Fibroblast of lung (primary cell): ENCODE measurements around the gene VEPH1. TPM values are rescaled to one million over a fixed set of nuclear protein-coding genes. Genes with fewer than 3 reads are reported as not detected.

ENCODE experiments used
- DNase-seq, 2 donors: peaks; one replicate each; pipeline versions ENCODE4 v3.0.0 to v3.0.0-alpha.2; 2010; ENCODE audit warnings: low read depth in 2 of 2
- H2AFZ ChIP-seq: 2 replicates; pipeline ENCODE4 v1.5.1; 2012; ENCODE audit warnings: low read length, control low read depth, inconsistent platforms
- H3K27ac ChIP-seq: 2 replicates; pipeline ENCODE4 v1.5.1; 2011; ENCODE audit warnings: low read length, control low read depth; ENCODE audit not compliant: insufficient read depth
- H3K27me3 ChIP-seq: 2 replicates; pipeline ENCODE4 v1.5.1; 2011; ENCODE audit warnings: mild to moderate bottlenecking, low read length; ENCODE audit not compliant: control insufficient read depth, insufficient read depth
- H3K36me3 ChIP-seq: 2 replicates; pipeline ENCODE4 v1.5.1; 2011; ENCODE audit warnings: low read length; ENCODE audit not compliant: control insufficient read depth, insufficient read depth
- H3K4me1 ChIP-seq: 2 replicates; pipeline ENCODE4 v1.5.1; 2011; ENCODE audit warnings: low read length; ENCODE audit not compliant: control insufficient read depth, insufficient read depth; ENCODE audit errors: extremely low read depth
- H3K4me2 ChIP-seq: 2 replicates; pipeline ENCODE4 v1.5.1; 2011; ENCODE audit warnings: low read length, control low read depth; ENCODE audit not compliant: insufficient read depth; ENCODE audit errors: extremely low read depth
- H3K4me3 ChIP-seq, 4 experiments: fragments of 200-600 bp in 1 of 4; sonication (generic) in 1 of 4; replicated peaks in 1 of 4; 2 replicates each; pipeline ENCODE4 v1.5.1; 2011 to 2016; ENCODE audit warnings: low read length in 4 of 4, low read depth in 3 of 4, mild to moderate bottlenecking in 3 of 4, control low read depth in 2 of 4, inconsistent platforms in 1 of 4, mixed read lengths in 1 of 4; ENCODE audit not compliant: insufficient read depth in 1 of 4; ENCODE audit errors: control extremely low read depth in 1 of 4
- H3K79me2 ChIP-seq: 2 replicates; pipeline ENCODE4 v1.5.1; 2012; ENCODE audit warnings: mild to moderate bottlenecking, low read length, inconsistent platforms; ENCODE audit not compliant: control insufficient read depth, insufficient read depth
- H3K9ac ChIP-seq: 2 replicates; pipeline ENCODE4 v1.5.1; 2011; ENCODE audit warnings: mild to moderate bottlenecking, low read length, control low read depth; ENCODE audit not compliant: insufficient read depth
- H3K9me3 ChIP-seq: 2 replicates; pipeline ENCODE4 v1.5.1; 2012; ENCODE audit warnings: low read depth, low read length; ENCODE audit not compliant: control insufficient read depth, insufficient read depth
- H4K20me1 ChIP-seq: 2 replicates; pipeline ENCODE4 v1.5.1; 2011; ENCODE audit warnings: low read length; ENCODE audit not compliant: control insufficient read depth, insufficient read depth; ENCODE audit errors: extremely low read depth
- CTCF ChIP-seq, 2 donors: IDR thresholded peaks in 1 of 2; conservative IDR thresholded peaks in 1 of 2; 1 replicate in 1 of 2; 2 replicates in 1 of 2; pipeline ENCODE4 v1.5.1; 2011 to 2012; ENCODE audit warnings: low read length in 2 of 2, control low read depth in 1 of 2, inconsistent platforms in 1 of 2, low read depth in 1 of 2, mild to moderate bottlenecking in 1 of 2
- EZH2 ChIP-seq: IDR thresholded peaks from 2 replicates; pipeline ENCODE4 v1.5.1; 2012; ENCODE audit warnings: low read length, control low read depth, mild to moderate bottlenecking; ENCODE audit errors: missing control alignments
- polyA plus RNA-seq, 2 donors: library from polyadenylated mRNA; depleted of rRNA in 1 of 2; stranded (reverse) in 1 of 2; unstranded in 1 of 2; fragments of >200 nt; gene quantifications; 2 replicates each; pipeline ENCODE4 v1.2.1, GENCODE V29; 2011 to 2012; ENCODE audit warnings: missing spikeins in 1 of 2
- total RNA-seq: library from RNA; depleted of rRNA; stranded (reverse); fragments of >200 nt; gene quantifications from 2 replicates; pipeline ENCODE4 v1.2.1, GENCODE V29; 2014

Gene VEPH1
- total and polyA plus RNA-seq, 2 donors (not counting 1 experiment from before 2014, with no cell fraction given) = 13.1 to 34.7 TPM

- Histone ChIP-seq H3K4me3 (no peak overlapping the region), H3K27ac (no peak overlapping the region), H3K9me3 (no peaks in the 10 kb centered on the region), H3K9ac (no peak overlapping the region), H3K36me3 (no peaks in the 10 kb centered on the region), H3K27me3 (no peaks in the 10 kb centered on the region), H3K4me1 (peaks cover 2% of the 10 kb centered on the region), H3K4me2 (no peak overlapping the region), H2AFZ (no peak overlapping the region), H4K20me1 (no peaks in the 10 kb centered on the region), H3K79me2 (no peaks in the 10 kb centered on the region)
- TF ChIP-seq CTCF (conservative IDR thresholded peaks at IDR 0.05 in 1 of 2, IDR thresholded peaks at IDR 0.05 in 1 of 2; ENCODE audit: low read depth in 1 of 2, low read length in 2 of 2) = no peak
- TF ChIP-seq EZH2 = no peak
- peak in 1 of 2 donors; percentile 61 for DNase-seq
These were observed 15.9 kb downstream of the VEPH1 start for GRCh38 chr3:157487339-157487738.

- Histone ChIP-seq H3K9me3 (no peaks in the 10 kb centered on the region), H3K4me1 (peaks cover 5% of the 10 kb centered on the region), H3K36me3 (no peaks in the 10 kb centered on the region), H2AFZ (no peak overlapping the region), H3K4me2 (no peak overlapping the region), H3K9ac (no peak overlapping the region), H3K27me3 (no peaks in the 10 kb centered on the region), H4K20me1 (no peaks in the 10 kb centered on the region), H3K79me2 (no peaks in the 10 kb centered on the region), H3K27ac (no peak overlapping the region), H3K4me3 (no peak overlapping the region)
- no peak for DNase-seq
- TF ChIP-seq EZH2 (no peak), CTCF (conservative IDR thresholded peaks at IDR 0.05 in 1 of 2, IDR thresholded peaks at IDR 0.05 in 1 of 2; ENCODE audit: low read depth in 1 of 2, low read length in 2 of 2) (no peak)
These were observed 23.6 kb downstream of the VEPH1 start for GRCh38 chr3:157479464-157480243.

DNA sequence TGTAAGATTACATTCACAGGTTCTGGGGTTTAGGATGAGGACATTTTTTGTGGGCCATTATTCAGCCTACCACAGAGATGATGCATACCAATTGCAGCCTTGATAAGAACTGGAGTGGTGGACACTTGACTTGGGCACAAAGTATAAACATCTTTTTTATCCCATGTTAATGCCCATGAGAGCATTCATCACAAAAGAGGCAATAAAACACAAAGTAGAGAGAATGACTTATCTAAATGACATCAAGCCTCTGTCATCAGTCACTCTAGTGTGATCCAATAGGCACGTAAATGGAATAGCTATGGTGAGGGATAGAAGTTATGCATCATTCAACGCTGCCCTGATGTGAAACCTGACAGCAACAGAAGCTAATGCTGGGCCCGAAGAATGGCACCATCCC lies 25.8 kb downstream of the VEPH1 start:
- H3K4me3 ChIP-seq = no peak overlapping the region
- no peaks in the 10 kb centered on the region for H3K9me3 ChIP-seq
- peaks cover 5% of the 10 kb centered on the region for H3K4me1 ChIP-seq
- DNase-seq = peak in 1 of 2 donors; percentile 35
- H4K20me1 ChIP-seq = no peaks in the 10 kb centered on the region
- H3K27ac ChIP-seq = no peak overlapping the region
- H3K4me2 ChIP-seq = no peak overlapping the region
- no peak for TF ChIP-seq EZH2
- TF ChIP-seq CTCF (conservative IDR thresholded peaks at IDR 0.05 in 1 of 2, IDR thresholded peaks at IDR 0.05 in 1 of 2; ENCODE audit: low read depth in 1 of 2, low read length in 2 of 2) = no peak
- H3K79me2 ChIP-seq = no peaks in the 10 kb centered on the region
- no peaks in the 10 kb centered on the region for H3K27me3 ChIP-seq
- no peak overlapping the region for H3K9ac ChIP-seq
- H2AFZ ChIP-seq = no peak overlapping the region
- H3K36me3 ChIP-seq = no peaks in the 10 kb centered on the region
